Measurements from ENCODE around the gene MID1IP1.

DNA sequence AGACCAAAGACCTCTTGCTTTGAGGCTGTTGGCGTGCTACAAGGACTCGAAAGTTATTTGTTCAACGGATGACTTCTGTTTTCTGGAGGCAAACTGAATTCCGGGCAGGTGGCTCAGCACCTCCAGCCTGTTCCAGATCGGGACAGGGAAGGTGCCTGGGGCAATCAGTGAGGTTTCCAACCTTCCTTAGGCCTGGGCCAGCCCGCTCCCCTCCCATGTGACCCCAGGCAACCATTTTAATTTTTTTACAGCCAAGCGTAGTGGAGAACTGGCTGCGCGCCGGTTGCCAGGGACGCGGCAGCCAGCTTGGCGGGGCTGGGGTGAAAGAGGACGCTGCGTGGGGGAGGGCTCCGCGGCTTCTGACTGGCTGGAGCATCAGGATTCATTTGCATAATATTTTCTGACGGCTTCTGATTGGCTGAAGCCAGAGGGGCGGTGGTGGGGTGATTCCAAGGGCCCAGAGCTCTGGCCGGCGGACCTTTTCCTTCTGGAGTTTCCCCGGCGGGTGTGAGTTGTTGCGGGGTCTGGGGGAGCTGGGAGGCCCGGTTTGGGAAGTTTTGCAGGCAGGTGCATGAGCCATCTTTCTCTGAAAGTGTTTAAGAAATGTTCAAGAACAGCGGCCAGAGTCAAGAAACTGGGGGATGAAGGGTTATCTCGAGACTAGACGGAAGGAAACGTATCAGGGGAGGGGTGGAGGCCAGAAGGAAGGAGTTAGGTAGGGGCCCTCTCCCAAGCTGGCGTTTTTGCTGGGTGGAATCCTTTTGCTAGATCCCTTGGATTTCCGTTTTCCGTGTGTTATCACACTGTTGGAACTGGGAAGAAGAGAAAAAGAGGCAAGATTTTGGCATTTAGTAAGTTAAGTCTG is at the start of gene MID1IP1:
- TF ChIP-seq, protein P1, sequence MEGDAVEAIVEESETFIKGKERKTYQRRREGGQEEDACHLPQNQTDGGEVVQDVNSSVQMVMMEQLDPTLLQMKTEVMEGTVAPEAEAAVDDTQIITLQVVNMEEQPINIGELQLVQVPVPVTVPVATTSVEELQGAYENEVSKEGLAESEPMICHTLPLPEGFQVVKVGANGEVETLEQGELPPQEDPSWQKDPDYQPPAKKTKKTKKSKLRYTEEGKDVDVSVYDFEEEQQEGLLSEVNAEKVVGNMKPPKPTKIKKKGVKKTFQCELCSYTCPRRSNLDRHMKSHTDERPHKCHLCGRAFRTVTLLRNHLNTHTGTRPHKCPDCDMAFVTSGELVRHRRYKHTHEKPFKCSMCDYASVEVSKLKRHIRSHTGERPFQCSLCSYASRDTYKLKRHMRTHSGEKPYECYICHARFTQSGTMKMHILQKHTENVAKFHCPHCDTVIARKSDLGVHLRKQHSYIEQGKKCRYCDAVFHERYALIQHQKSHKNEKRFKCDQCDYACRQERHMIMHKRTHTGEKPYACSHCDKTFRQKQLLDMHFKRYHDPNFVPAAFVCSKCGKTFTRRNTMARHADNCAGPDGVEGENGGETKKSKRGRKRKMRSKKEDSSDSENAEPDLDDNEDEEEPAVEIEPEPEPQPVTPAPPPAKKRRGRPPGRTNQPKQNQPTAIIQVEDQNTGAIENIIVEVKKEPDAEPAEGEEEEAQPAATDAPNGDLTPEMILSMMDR (IDR thresholded peaks at IDR 0.05; ENCODE audit: insufficient read depth, low read depth, low read length) = no peak
- TF ChIP-seq EZH2 (IDR thresholded peaks at IDR 0.05; ENCODE audit: insufficient read depth, low read length) = no peak

All from astrocyte (in vitro differentiated cells and primary cell).